Vagina (tissue), 2 donors: ENCODE results near the gene LPCAT1. TPM values are rescaled to one million over a fixed set of nuclear protein-coding genes. Genes with fewer than 3 reads are reported as not detected.

Experiments used
- DNase-seq, 2 donors: peaks; one replicate each; pipeline ENCODE4 v3.0.0-alpha.2; 2017; ENCODE audit errors: extremely low spot score in 2 of 2
- H3K27ac ChIP-seq: fragments of 200-600 bp; sonication (generic); one replicate; pipeline ENCODE4 v1.5.1; 2019
- H3K27me3 ChIP-seq: fragments of 200-600 bp; sonication (generic); one replicate; pipeline ENCODE4 v1.5.1; 2019
- H3K36me3 ChIP-seq, 2 donors: fragments of 200-600 bp; sonication (generic); one replicate each; pipeline ENCODE4 v1.5.1; 2017 to 2019
- H3K4me1 ChIP-seq: fragments of 200-600 bp; sonication (generic); one replicate; pipeline ENCODE4 v1.5.1; 2019
- H3K4me3 ChIP-seq, 2 donors: fragments of 200-600 bp; sonication (generic); 1 replicate in 1 of 2; 2 replicates in 1 of 2; pipeline ENCODE4 v1.5.1; 2016 to 2019
- H3K9me3 ChIP-seq: fragments of 200-600 bp; sonication (generic); one replicate; pipeline ENCODE4 v1.5.1; 2019
- CTCF ChIP-seq, 3 experiments: fragments of 450-650 bp in 2 of 3; fragments of 200-600 bp in 1 of 3; sonication (generic) in 1 of 3; IDR thresholded peaks; one replicate each; pipeline ENCODE4 v1.5.1; 2017 to 2019; ENCODE audit warnings: antibody characterized with exemption in 3 of 3, mild to moderate bottlenecking in 2 of 3, moderate library complexity in 2 of 3
- POLR2A ChIP-seq, 2 donors: fragments of 450-650 bp; IDR thresholded peaks; one replicate each; pipeline ENCODE4 v1.6.1; 2017; ENCODE audit warnings: antibody characterized with exemption in 2 of 2, mild to moderate bottlenecking in 2 of 2, moderate library complexity in 2 of 2
- POLR2AphosphoS5 ChIP-seq, 2 donors: sonication (generic); formaldehyde crosslinking; IDR thresholded peaks; one replicate each; pipeline ENCODE4 v1.9.0; 2017; ENCODE audit warnings: antibody characterized with exemption in 2 of 2, mild to moderate bottlenecking in 2 of 2, low read depth in 1 of 2; ENCODE audit not compliant: insufficient read depth in 1 of 2
- intact Hi-C: fragments of 100-400 bp; cut with DNase I; formaldehyde crosslinking; loops from one replicate; pipeline ENCODE4 v1.15.1; 2023
- total RNA-seq: library from RNA; depleted of rRNA; stranded (reverse); fragments of >200 nt; gene quantifications from one replicate; pipeline ENCODE4 v1.2.3, GENCODE V29; 2016

The LPCAT1 gene
- total RNA-seq, 1 donor from 2014 or later: 29.7 TPM

- no peak for DNase-seq
- Histone ChIP-seq H3K27me3 (peaks cover 4% of the 10 kb centered on the region), H3K9me3 (no peaks in the 10 kb centered on the region), H3K36me3 (no peaks in the 10 kb centered on the region), H3K27ac (no peak overlapping the region), H3K4me1 (peaks cover 12% of the 10 kb centered on the region), H3K4me3 (peak overlapping the region; percentile 30 to 31)
- no peak for TF ChIP-seq POLR2A (IDR thresholded peaks at IDR 0.05)
- no peak for TF ChIP-seq CTCF (IDR thresholded peaks at IDR 0.05)
- no peak for TF ChIP-seq POLR2AphosphoS5 (IDR thresholded peaks at IDR 0.05; ENCODE audit: insufficient read depth in 1 of 2, low read depth in 1 of 2)
- intact Hi-C loops: no loop called here
Measured at GRCh38 chr5:1446602-1447343, 77.0 kb downstream of the LPCAT1 start.

- DNase-seq: no peak
Measured at GRCh38 chr5:1445689-1446601, 77.8 kb downstream of the LPCAT1 start.

GRCh38 chr5:1445313-1445688 lies 78.5 kb downstream of the LPCAT1 start, which contains the start of gene SLC6A3:
SLC6A3 (minus strand) TSS chr5:1445440; CDS start chr5:1443197, 2,243 bp downstream.
- no peak within 1 kb of the TSS for H3K27ac ChIP-seq
- DNase-seq: no peak
- H3K27me3 ChIP-seq: peaks cover 6% of the 10 kb centered on the region
- TF ChIP-seq POLR2A (IDR thresholded peaks at IDR 0.05) (no peak), CTCF (IDR thresholded peaks at IDR 0.05) (no peak), POLR2AphosphoS5 (IDR thresholded peaks at IDR 0.05; ENCODE audit: insufficient read depth in 1 of 2, low read depth in 1 of 2) (no peak)
- no peaks in the 10 kb centered on the region for H3K36me3 ChIP-seq
- intact Hi-C loops: no loop called here
- peaks cover 12% of the 10 kb centered on the region for H3K4me1 ChIP-seq
- H3K9me3 ChIP-seq: no peaks in the 10 kb centered on the region
- peak within 1 kb of the TSS; percentile 30 to 31 for H3K4me3 ChIP-seq

More at GRCh38 chr5:1445689-1446601, 77.8 kb downstream of the LPCAT1 start:
- Histone ChIP-seq H3K9me3 (no peaks in the 10 kb centered on the region), H3K4me3 (peak overlapping the region; percentile 30 to 31), H3K27me3 (peaks cover 6% of the 10 kb centered on the region), H3K4me1 (peaks cover 12% of the 10 kb centered on the region), H3K27ac (no peak overlapping the region), H3K36me3 (no peaks in the 10 kb centered on the region)
- no peak for TF ChIP-seq POLR2A (IDR thresholded peaks at IDR 0.05)
- TF ChIP-seq CTCF (IDR thresholded peaks at IDR 0.05): no peak
- no peak for TF ChIP-seq POLR2AphosphoS5 (IDR thresholded peaks at IDR 0.05; ENCODE audit: insufficient read depth in 1 of 2, low read depth in 1 of 2)
- intact Hi-C loops: no loop called here

GRCh38 chr5:1444361-1445189 lies 79.2 kb downstream of the LPCAT1 start:
- Histone ChIP-seq H3K27me3 (peaks cover 6% of the 10 kb centered on the region), H3K36me3 (no peaks in the 10 kb centered on the region), H3K9me3 (no peaks in the 10 kb centered on the region), H3K4me1 (peaks cover 12% of the 10 kb centered on the region), H3K4me3 (peak overlapping the region; percentile 30 to 31), H3K27ac (no peak overlapping the region)
- intact Hi-C loops: no loop called here
- TF ChIP-seq POLR2AphosphoS5 (IDR thresholded peaks at IDR 0.05; ENCODE audit: insufficient read depth in 1 of 2, low read depth in 1 of 2): no peak
- no peak for TF ChIP-seq POLR2A (IDR thresholded peaks at IDR 0.05)
- DNase-seq: no peak

- peaks cover 6% of the 10 kb centered on the region for H3K27me3 ChIP-seq
- no peak overlapping the region for H3K4me3 ChIP-seq
- H3K36me3 ChIP-seq: no peaks in the 10 kb centered on the region
- intact Hi-C loops: no loop called here
- no peak for DNase-seq
- H3K4me1 ChIP-seq: peaks cover 12% of the 10 kb centered on the region
- no peaks in the 10 kb centered on the region for H3K9me3 ChIP-seq
- TF ChIP-seq CTCF (IDR thresholded peaks at IDR 0.05): no peak
- no peak for TF ChIP-seq POLR2A (IDR thresholded peaks at IDR 0.05)
- TF ChIP-seq POLR2AphosphoS5 (IDR thresholded peaks at IDR 0.05; ENCODE audit: insufficient read depth in 1 of 2, low read depth in 1 of 2): no peak
- no peak overlapping the region for H3K27ac ChIP-seq
Measured at GRCh38 chr5:1443991-1444360, 79.8 kb downstream of the LPCAT1 start.
